ENCODE measurements around the gene RPUSD1.

Gene RPUSD1

DNA sequence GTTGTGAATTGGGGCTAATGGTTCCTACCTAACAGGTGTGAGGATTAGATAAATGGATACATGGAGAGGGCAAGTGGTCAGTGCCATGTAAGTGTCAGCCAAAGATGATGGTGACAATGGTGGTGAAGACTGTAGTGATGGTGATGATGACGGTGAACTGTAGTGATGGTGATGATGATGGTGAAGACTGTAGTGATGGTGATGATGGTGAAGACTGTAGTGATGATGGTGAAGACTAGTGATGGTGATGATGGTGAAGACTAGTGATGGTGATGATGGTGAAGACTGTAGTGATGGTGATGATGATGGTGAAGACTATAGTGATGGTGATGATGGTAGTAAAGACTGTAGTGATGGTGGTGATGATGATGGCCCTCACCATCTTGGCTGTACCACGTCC is 30.4 kb upstream of the RPUSD1 start:
- no peak for DNase-seq (ENCODE audit: low spot score)

DNA sequence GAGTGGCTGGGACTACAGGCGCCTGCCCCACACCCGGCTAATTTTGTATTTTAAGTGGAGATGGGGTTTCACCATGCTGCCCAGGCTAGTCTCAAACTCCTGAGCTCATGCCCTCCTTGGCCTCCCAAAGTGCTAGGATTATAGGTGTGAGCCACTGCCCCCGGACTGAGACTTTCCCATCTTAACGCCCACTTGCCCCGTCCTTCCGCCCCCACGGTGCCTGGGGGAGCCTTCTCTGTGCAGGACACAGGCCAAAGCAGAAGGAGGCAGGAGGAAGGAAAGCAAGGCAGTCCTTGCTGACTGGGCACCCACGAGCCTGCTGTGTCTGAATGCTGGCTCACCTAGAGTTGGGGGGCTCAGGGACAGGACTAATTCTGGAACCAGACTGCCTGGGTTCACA is 30.0 kb upstream of the RPUSD1 start:
- no peak for DNase-seq (ENCODE audit: low spot score)

DNA sequence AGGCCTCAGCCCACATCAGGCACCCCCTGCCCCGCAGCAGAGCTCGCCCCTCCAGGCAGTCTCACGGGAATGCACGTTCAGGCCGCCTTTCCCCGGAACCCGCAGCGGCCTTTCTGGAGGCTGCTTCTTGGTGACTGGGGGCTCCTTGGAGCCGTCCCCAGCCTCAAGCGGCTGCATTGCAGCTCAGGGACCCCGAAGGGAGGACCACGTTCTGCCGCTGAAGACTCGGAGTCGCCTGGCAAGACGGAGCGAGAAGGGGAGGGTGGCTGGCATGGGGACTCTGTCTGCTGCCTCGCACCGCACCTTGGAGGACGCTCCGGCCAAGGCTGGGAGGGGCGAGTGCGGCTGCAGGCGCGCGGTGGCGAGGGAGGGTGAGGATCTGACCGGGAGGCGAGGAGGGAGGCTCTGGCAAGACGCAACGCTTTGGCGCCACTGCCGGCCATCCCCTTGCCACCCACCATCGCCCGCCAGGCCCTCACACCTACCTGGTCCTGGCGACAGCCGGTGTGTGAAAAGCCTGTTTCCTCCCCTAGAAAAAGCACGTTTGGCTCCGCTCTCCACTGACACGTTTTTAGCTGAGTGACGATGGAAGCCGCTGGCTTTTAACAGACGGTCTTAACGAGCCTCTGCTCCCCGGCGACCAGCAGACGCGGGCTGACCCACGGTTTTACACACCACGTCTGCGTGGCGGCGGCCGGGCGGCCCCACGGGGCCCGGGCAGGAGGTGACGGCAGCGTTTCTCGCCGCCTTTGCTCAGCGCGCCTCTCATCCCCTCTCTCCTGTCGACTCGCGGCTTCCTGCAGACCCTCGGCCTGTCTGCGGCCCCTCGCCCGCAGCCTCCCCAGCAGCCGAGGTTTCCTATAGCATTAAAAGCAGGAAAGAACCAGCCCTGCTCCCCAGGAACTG is 29.1 kb upstream of the RPUSD1 start:
- DNase-seq (ENCODE audit: low spot score): no peak

DNA sequence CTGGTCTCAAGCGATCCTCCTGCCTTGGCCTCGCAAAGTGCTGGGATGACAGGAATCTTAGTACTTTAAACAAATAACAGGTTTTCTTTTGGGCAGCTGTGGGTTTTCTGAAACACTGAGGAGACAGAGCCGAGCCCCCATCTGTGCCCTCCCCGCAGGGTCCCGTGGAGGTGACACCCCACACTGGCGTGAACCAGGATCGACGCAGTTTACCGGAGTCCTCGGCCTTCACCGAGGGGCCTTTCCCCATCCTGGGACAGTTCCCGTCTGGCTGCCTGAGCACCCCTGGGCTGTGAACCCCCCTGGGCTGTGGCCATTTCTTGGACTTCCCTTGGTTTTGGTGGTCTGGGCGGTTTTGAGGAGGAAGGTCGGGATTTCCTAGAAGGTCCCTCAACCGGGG is 27.7 kb upstream of the RPUSD1 start:
- no peak for DNase-seq (ENCODE audit: low spot score)

DNA sequence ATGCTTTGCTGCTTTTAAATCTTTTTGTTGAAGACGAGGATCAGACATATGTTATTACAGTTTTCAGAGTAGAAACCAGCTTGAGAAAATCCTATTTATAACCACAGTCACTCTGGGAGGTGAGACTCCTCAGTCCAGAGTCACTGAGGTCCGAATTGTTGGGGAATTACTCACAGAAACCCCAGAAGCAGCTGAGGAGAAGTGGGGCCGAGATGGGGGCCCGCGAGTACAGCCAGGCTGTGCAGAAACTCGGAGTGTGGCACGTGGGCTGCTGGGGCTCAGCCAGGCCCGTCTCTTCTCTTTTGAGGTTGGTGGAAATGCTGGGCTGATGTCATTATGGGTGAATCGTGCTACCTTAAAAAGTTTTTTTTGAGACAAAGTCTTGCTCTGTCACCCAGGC is 26.8 kb upstream of the RPUSD1 start:
- no peak for DNase-seq (ENCODE audit: low spot score)

DNA sequence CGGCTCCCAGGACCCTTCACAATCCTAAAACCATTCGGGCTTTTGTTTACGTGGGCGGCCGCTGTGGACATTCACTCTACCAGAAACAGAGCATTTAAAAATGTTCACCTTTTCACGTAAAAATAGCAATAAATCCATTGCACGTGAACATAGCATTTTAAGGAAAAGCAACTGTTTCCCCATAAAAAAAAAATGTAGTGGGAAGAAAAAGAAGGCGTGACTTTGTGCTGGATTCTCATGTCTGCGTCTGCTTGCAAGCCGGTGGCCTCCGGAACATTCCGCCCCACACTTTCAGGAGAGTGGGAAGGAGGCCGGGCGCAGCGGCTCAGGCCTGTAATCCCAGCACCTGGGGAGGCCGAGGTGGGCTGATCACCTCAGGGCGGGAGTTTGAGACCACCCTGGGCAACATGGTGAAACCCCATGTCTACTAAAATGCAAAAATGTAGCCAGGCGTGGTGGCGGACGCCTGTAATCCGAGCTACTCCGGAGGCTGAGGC is 25.8 kb upstream of the RPUSD1 start:
- DNase-seq (ENCODE audit: low spot score): no peak

DNA sequence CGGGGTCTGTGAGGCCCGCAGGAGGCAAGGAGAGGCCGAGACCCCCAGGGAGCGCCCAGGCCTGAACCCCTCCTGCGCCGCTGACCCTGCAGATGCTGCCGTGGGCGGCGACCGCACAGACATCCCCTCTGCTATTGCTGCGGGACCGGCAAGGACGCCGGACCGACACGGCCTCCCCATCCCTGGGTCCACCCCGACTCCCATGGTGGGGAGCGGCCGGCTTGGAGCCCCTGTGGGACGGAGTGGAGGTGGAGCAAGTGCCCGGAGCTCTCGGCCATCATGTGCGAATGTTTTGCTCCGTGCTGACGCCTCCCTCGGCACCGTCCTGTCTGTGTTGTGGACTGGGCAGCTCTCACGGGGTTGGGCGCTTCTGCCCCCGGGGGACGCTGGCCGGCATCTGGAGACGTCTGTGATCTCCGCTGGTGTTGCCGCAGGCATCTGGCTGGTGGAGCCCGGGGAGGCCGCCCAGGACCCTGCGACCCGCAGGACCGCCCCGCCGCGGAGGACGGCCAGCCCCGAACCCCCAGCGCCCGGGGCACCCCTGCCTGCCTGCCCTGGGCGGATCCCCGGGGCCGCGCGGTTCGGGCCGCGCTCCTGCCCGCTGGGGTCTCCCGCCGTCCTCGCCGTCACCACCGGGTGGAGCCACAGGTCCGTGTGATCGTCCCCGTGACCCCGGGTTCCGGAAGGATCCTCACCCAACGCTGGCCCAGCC is 25.2 kb upstream of the RPUSD1 start:
- DNase-seq (ENCODE audit: low spot score): peak; percentile 49

DNA sequence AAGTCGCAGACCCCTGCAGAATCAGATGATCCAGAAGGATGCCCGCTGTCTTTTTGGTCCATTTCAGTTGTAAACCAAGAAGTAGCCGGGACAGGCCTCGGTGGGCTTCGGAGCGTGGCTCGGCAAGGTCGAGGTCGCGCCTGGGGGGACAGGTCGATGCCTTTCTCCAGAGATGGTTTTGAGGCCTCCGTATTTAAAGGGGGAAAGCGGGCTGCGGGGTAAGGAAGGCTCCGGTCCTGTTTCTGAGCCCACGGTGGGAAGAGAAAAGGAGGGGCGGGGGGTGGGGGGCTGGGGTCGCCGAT is 19.9 kb upstream of the RPUSD1 start:
- DNase-seq (ENCODE audit: low spot score): no peak

DNA sequence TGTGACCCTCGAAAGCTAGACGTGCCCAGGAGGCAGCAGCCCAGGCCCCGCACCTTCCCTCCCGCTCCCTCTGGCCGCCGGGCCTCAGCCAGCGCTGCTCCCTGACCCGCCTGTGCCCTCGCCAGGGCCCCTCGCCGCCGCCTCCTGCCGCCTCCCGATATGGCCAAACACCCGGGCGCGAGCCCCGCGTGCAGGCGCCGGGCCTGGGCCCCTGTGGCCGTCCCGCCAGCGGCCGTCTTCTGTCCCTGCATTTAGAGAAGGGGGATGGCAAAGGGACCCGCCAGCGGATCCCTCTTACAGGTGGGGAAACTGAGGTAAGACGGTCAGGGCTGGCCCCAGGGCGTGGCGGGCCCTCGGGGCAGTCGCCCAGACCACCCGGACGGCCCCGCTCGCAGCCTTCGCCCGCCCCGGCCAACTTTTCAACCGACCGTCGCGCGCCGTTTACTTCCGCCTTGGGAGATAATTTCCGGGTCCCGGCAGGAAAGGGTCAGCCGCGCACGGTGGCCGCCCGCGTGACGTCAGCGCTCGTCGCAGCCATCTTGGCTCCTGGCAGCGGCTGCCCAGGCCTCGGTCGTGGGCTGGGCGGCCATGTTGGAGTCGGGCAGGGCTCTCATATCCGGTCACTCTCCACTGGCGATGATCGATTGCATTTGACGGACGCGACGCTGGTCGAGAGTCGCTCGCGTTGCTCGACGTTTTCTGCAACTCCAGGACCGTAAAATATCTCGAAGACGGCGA is 19.3 kb upstream of the RPUSD1 start:
- DNase-seq (ENCODE audit: low spot score): peak; percentile 89

DNA sequence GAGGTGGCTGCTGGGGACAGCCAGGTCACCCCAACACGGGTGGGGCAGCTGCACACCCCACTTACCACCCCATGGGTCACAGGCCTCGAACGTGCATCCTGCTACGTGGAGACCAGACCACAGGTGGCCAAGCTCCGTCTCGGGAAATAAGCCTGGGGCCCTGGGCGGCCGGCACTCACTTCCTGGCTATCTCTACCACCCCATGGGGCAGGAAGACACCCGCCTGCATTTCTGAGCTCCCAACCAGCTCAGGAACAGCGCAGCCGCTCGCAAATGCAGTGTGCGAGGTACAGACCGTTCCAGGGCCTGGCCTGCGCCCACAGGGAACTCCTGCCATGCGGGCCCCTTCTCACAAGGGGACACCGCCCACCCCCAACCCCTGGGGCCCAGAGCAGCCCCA is 17.3 kb upstream of the RPUSD1 start:
- no peak for DNase-seq (ENCODE audit: low spot score)

DNA sequence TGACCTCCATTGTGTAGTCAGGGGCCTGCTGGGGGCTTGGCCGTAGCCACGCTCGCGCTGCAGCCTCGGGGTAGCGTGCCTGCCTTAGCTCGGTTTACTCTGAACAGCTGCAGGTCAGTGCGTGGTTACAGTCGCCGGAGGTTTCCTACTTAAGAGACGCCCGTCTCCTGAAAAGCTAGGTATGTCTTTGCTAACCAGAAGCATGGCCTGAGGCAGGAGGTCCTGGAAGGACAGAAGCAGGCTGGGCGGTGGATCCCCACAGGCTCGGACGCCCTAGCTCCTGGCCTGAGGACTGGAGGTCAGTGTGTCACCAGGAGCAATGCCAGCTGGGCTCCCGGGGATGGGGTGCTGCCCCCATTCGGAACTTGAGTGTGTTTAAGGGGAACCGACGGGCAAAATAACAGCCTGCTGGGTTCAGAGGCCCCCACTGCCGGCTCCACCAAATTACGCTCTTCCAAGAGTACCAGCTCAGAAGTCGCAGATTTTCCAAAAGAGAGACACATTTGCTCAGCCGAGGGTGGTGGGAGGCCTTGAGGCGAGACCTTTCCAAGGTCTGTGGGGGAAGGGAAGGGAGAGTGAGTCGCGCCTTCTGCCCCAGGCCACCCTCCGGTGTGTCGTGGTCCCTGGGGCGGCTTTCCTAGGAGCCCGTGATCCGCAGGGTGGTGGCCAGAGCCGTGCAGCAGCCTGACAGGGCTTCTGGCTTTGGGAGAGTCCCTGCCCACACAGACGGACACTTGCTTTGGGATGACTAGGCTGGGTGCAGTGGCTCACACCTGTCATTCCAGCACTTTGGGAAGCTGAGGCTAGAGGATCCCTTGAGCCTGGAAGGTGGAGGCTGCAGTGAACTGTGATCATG is 16.2 kb upstream of the RPUSD1 start:
- DNase-seq (ENCODE audit: low spot score): no peak

DNA sequence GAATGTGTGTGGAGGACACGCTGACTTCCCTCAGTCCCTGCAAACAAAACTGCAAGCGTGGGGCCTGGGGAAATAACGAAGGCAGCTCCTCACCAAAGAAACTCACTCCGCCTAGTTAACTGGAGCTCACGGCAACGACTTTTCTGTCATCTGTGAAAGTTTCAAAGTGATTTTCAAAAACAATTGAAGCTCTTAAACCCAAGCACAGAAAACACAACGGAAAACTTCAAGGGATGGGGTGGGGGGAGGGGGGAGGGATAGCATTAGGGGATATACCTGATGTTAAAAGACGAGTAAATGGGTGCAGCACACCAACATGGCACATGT is 15.5 kb upstream of the RPUSD1 start:
- DNase-seq (ENCODE audit: low spot score): no peak

DNA sequence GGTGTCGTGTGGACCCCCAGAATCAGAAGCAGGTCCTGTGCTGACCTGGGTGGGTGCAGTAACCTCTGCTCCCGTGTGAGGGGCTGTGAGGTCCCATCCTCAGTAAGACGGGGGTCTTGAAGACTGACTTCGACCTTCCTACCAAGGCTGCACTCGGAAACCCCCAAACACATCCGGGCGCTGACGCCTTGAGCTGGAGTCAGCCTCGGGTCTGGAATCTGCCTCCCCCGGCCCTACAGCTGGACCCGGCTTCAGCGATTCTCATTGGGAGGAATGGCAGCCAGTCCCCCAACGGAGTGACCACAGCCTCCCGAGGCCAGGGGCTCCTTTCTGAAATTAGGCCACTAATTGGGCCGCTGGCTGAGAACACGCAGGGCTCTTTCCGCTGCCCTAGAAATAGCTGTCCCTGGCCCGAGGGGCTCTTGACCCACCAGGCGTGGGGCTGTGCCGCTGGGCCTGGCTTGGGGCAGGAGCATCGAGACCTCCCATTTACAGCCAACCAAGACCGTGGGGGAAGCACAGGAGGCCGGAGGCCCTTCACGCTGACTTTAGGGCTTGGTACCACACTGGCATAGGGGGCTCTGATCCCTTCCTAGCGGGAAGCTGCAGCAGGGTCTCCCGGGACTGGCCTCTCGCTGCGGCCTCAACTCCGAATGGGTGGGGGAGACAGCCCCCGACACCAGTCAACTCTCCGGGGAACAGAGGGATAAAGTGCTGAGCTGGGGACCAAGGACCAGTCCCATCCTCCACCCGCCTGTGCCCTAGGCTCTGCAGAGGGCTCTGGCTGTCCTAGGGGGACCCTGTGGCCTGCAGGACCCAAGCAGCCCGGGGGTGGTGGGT is 15.0 kb upstream of the RPUSD1 start:
- no peak for DNase-seq (ENCODE audit: low spot score)

DNA sequence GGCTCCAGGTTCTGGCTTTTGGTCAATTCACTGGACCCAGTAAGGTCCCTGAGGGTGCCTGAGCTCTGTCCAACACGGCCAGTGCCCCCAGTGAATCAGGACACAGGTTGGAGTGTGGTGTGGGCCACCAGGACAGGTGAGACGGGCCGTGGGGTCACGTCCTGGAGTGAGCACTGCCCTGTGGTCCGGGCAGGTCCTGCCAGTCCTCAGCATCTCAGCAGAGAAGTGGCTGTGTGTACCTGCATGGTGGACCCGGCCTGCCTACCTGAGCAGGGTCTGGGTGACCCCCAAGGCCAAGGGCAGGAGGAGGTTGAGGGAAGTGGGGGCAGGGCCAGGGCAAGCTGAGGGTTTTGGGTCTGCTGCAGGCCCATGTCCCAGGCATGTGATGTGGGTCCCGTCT is 14.3 kb upstream of the RPUSD1 start:
- DNase-seq (ENCODE audit: low spot score): no peak

DNA sequence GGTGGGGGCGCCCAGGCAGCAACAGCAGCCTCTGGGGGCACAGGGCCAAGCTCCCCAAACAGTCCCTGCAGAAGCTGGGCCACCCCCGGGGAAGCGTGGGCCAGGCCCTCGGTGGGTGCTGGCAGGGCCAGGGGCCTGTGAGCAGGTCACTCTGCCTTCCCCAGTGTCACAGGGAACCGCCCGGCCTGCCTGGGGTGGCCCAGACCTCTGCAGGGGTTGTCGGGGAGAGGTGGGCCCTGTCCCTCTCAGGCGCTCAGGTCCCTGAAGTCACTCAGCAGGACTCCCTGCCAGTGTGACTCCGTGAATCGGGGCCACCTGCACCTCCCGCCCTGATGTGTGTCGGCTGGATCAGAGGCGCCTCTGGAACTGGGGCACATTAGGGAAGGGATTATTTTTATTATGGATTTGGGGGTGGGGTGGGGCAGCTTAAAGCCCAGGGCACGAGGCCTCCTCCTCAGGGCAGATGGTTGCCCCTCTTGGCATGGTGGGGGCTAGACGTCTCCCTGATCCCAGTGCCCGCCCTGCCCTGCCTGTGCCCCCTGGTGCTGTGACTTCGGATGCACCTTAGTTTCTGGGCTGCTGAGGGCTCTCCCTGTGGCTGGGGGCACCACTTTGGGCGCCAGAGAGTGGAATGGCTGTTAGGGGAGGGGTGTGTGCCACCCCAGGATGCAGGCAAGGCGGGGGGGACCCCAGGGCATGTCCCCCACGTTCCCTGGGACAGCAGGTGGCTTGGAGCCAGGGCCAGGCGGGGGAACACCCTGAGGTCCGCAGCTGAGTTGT is 13.6 kb upstream of the RPUSD1 start:
- no peak for DNase-seq (ENCODE audit: low spot score)

DNA sequence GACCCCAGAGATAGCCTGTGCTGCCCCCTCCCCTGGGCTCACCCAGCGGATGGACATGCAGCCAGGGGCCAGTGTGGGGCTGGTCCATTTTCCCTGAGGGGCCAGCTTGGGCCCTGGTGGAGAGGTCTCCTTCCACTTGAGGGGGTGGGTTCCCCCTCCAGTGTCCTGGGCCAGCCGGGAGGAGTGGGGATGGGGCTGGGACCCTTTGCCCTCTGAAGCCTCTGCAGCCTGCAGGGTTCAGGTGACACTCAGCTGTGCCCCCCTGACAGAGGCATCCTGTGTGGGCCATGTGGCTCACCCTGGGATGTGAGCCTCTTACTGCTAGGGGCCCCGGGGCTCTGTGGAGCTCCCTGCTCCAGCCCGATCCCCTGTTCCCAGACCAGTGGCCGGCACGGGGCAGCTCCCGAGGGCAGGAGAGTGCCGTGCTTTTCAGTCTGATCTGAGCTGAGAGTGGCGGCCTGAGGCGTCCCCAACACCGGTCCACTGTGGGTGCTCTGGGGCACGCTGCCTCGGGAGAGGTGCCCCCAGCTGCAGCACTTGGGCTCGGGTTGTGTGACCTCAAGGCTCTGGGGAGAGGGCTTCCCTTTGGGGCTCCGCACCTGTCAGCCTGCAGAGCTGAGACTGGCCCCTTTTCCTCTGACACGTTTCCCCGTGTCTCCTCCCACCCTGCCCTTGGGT is 12.8 kb upstream of the RPUSD1 start:
- no peak for DNase-seq (ENCODE audit: low spot score)

DNA sequence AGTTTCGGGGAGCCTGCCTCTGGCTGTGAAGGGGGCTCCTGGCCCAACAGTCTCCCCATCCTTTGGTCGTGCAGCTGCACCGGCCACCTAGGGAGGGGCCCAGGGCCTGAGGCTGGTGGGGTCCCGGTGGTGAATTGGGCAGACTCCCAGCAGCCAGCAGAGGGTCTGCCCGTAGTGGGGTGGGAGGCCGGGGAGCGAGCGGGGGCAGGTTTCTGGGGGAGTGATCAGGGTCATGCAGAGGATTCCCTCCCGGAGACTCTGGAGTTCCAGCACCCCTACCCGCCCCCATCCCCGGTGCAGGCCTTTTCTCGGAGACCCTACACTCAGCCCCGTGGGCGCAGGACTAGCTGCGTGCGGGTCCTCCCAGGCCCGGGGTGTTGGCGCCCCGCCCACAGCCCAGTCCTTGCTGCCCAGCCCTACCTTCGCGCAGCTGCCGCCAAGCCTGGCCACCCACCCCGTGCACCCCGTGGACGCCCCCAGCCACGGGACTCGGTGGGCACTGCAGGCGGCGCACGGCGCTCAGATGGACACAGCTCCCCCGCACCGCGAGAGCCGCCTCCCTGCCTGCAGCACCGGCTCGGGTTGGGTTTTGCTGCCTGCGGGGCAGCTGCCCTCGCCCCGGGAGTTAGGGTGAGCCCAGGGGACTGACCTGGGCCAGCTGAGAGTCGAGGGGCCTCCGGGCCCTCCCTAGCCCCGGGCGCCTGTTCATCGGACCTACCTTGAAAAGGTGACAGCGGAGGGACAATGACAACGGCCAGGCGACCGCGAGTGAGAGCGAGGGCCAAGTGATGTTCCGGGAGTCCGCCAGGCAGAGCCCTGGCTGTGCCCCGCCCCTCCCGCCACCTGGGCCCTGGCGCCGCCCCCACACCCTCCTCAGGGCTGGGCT is 12.0 kb upstream of the RPUSD1 start, which contains the start of gene GNG13:
TSS of gene GNG13 (minus strand) at position 787 of the 886 bp plus-strand sequence. CDS start 1,657 bp downstream, outside the sequence.
- DNase-seq (ENCODE audit: low spot score): no peak

DNA sequence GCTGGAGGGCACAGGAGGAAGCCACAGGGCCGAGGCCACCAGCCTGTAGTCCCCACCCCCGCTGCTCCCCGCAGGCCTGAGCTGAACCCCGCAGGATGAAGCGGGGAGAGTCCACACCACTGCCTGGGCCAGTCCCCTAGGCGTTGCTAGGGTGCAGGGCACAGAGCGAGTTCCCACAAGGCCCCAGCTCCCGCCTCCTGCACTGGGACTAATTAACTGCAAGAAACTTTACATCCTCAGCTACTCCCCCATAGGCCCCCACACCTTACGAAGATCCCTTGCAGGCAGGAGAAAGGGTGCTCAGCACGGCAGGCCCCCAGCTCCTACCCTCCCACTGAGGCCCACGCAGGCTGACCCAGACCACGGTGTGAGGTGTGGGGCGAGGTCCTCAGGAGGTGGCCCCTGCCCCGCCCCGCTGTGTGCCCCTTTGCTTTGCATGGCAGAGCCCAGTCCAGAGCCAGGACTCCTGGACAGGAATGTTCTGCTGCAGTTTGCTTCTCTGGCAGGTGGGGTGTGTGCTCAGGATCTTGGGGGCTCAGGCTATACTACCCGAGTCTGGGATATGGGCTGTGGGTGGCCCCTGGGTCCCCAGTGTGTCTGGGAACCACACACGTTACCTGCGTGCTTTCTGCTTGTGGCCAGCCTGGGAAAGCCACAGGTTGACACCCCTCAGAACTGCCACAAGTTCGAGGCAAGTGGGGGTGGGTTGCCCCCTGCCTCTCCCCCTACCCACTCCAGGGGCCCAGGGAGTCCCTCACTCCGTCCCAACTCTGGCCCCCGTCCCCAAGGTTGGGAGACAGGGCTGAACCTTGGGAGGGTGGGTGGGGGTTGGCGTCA is 11.1 kb upstream of the RPUSD1 start:
- no peak for DNase-seq (ENCODE audit: low spot score)
